ENCODE results near the gene MTHFS. TPM values are rescaled to one million over a fixed set of nuclear protein-coding genes. Genes with fewer than 3 reads are reported as not detected.
A peak's percentile ranks its signal among the peaks of the same experiment; 100 is the strongest.
"Not testable (repeated sequence)": the region's sequence is repeated elsewhere in the genome, so short reads cannot be mapped to it uniquely, and the experiment has no call there.

Gene MTHFS
- total RNA-seq, 1 experiment from 2014 or later, result 72.8 TPM

DNA sequence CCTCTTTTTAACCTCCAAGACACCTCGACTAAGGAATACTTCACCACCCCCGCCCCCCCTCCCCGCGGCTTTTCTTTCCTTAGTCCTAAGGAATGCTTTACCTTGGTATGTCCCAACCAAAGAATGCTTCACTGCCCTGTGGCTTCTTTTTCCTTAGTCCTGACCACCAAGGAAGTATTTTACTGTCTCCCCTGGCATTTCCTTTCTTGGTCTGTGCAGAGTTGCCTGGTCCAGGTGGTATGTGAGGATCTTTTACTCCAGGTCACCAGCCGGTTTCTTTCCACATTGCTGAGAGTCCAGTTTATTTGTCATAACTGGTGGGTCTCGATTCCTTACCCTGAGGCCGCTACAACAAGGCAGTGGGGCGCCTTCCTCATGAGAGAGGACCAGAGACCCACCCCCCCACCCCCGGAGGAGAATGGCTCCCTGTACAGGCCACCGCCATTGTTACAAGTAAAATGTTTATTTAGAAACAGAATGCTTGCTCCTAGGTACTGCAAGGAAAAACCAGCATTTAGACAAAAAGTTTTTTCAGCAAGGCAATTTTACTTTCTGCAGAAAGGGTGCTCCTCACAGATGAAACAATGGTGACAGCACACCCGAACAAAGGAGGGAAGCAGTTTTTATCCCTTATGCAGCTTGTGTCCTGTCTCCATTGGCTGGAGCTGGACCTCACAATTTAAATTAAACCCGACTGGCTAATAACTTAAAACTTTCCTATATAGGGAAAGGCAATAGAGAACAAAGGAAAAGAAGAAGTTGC lies 23.1 kb upstream of the MTHFS start:
- no peak overlapping the region for H3K4me3 ChIP-seq
- H3K36me3 ChIP-seq, result peaks cover 70% of the 10 kb centered on the region
- no peak for DNase-seq

GRCh38 chr15:79919090-79919748 lies 22.4 kb upstream of the MTHFS start:
- Histone ChIP-seq H3K27me3 (no peaks in the 10 kb centered on the region), H3K9me3 (peaks cover 54% of the 10 kb centered on the region), H3K36me3 (peaks cover 77% of the 10 kb centered on the region), H3K4me3 (no peak overlapping the region)
- DNase-seq, result no peak

More for the DNA sequence above, 23.1 kb upstream of the MTHFS start:
- no peaks in the 10 kb centered on the region for H3K27me3 ChIP-seq
- H3K9me3 ChIP-seq, result peaks cover 54% of the 10 kb centered on the region

GRCh38 chr15:79918278-79918677 lies 21.5 kb upstream of the MTHFS start:
- no peak overlapping the region for H3K4me3 ChIP-seq
- peaks cover 83% of the 10 kb centered on the region for H3K36me3 ChIP-seq
- H3K27me3 ChIP-seq, result no peaks in the 10 kb centered on the region
- DNase-seq, result no peak
- H3K9me3 ChIP-seq, result peaks cover 58% of the 10 kb centered on the region

DNA sequence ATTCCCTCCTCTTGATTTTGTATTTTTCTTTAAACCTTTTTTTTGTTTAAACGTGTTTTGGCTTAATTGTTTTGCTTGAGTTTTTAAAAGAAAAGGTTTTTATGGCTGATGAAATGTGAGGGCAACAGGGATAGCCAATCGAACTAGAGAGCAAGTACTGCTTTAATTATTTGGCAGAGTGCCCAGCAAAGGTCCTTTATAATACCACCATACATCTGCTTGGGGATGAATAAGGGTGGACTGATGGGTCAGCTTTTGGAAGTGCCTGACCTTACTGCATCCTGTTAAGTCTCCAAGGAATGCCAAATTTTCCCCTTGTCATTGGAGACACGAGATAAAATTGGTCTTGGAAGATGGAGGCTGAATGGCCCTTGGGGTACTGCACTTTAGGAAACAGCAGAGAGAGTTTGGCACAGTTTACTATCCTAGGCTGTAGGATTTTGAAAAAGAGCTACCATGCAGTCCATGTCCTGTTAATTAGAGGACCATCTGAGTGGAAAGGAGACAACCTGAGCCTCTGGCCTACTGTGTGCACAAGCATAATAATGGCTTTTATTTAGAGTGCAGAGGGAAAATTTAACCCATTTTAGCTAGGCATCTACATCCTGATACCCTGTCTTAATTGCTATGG lies 19.8 kb upstream of the MTHFS start:
- Histone ChIP-seq H3K27me3 (no peaks in the 10 kb centered on the region), H3K4me3 (no peak overlapping the region), H3K9me3 (peaks cover 57% of the 10 kb centered on the region), H3K36me3 (peaks cover 92% of the 10 kb centered on the region)
- no peak for DNase-seq

DNA sequence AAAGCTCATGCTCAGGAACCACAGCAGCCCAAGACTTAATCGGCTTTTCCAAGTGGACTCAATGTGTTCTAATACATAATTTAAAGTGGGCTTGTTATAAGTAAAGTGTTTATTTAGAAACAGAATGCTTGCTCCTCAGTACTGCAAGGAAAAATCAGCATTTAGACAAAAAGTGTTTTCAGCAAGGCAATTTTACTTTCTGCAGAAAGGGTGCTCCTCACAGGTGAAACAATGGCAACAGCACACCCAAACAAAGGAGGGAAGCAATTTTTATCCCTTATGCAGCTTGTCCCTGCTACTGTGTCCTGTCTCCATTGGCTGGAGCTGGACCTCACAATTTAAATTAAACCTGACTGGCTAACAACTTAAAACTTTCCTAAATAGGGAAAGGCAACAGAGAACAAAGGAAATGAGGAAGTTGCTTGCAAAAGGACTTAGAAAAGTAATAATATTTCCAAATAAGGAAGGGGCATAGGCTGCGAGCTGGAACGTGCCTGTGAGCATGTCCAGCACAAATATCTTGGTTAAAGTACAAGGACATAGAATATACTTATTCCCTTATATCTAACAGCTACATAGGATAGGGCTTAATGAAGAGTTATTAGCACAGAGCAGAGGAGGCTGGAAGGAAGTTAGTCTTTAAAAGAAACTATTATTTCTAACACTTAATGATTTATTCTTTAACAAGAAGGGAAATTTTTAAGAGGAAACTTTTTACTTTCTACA lies 19.1 kb upstream of the MTHFS start:
- peaks cover 52% of the 10 kb centered on the region for H3K9me3 ChIP-seq
- DNase-seq, H3K4me3 ChIP-seq, H3K27me3 ChIP-seq: not testable (repeated sequence)
- H3K36me3 ChIP-seq, result peaks cover 89% of the 10 kb centered on the region

DNA sequence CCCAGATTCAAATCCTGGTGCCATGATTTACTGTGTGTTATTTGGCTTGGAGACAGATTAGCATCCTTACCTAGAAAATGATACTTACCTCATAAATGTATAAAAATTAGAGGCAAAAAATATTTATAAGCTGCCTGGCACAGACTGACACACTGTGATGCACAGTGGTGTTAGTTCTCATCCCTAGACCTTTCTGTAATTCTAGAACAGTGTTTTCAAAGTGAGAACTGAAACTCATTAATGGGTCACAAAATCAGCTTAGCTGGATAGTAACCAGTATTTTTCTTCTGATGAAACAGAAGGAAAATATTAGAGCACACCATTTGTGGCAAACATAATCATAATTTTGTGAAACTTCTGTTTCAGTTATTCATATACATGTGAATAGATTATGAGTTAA lies 17.9 kb upstream of the MTHFS start:
- peaks cover 46% of the 10 kb centered on the region for H3K9me3 ChIP-seq
- no peaks in the 10 kb centered on the region for H3K27me3 ChIP-seq
- DNase-seq, result no peak
- peaks cover 90% of the 10 kb centered on the region for H3K36me3 ChIP-seq
- H3K4me3 ChIP-seq, result no peak overlapping the region

GRCh38 chr15:79909556-79910335 lies 12.9 kb upstream of the MTHFS start:
- H3K9me3 ChIP-seq, result peaks cover 13% of the 10 kb centered on the region; the same call in 1 of the 2 replicates

GRCh38 chr15:79904271-79904670 lies 7.5 kb upstream of the MTHFS start:
- H3K9me3 ChIP-seq, result no peaks in the 10 kb centered on the region
- DNase-seq, result no peak
- peaks cover 23% of the 10 kb centered on the region for H3K36me3 ChIP-seq
- no peak overlapping the region for H3K4me3 ChIP-seq
- no peaks in the 10 kb centered on the region for H3K27me3 ChIP-seq

More at GRCh38 chr15:79909556-79910335, 12.9 kb upstream of the MTHFS start:
- not testable (repeated sequence) for H3K4me3 ChIP-seq, H3K27me3 ChIP-seq, DNase-seq
- peaks cover 65% of the 10 kb centered on the region for H3K36me3 ChIP-seq

DNA sequence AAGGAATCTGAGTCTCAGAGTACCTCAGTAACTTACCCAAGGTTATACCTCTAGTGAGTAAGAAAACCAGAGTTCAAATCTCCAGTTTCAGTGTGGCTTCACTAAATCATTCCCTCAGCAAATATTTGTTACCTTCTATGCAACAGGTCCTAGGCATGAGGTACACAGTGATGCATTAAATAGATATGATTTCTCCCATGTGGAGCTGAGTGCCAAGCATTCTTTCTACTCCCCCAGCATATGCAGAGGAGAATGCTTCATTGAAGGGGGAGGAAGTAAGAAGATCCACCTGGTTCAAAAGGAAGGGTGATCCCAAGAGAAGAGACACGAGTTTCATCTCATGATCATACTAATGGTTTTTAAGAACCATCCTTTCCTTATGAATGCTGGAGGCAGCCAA lies 6.8 kb upstream of the MTHFS start:
- H3K4me3 ChIP-seq, result no peak overlapping the region
- no peak for DNase-seq
- no peaks in the 10 kb centered on the region for H3K27me3 ChIP-seq
- H3K9me3 ChIP-seq, result no peaks in the 10 kb centered on the region
- H3K36me3 ChIP-seq, result peaks cover 19% of the 10 kb centered on the region

DNA sequence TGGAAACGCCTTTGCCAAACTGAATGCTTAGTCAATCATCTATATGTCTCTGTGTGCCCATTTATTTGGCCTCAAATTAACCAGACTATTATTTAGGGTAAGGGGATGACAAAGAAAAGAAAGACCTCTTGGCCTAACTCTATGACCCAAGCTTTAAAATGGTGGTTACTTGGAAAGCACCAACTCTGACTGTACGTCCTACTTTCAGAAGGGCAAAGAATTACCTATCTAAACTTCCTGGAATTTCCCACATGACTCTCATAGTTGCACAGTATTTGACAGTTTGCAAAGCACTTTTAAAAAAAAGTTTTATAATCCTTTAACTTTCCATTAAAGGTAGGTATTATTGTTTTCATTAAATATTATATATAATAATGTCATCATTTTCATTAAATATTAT lies 6.3 kb upstream of the MTHFS start:
- Histone ChIP-seq H3K27me3 (no peaks in the 10 kb centered on the region), H3K4me3 (no peak overlapping the region), H3K9me3 (no peaks in the 10 kb centered on the region), H3K36me3 (peaks cover 19% of the 10 kb centered on the region)
- DNase-seq, result no peak

DNA sequence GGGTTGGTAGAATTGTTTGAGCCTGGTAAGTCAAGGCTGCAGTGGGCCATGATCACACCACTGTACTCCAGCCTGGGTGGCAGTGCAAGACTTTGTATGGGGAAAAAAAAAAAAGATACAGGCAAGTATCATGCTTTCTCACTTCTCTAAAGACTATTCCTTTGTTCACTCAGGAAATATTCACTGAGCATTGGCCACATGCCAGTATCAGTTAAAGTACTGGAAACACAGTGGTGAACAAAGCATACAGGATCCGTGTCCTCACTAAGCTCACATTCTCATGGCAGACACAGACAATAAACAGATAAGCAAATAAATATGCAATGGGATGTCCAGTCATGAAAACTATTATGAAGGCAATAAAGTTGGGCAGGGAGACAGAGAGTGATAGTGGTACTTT lies 5.1 kb upstream of the MTHFS start:
- Histone ChIP-seq H3K36me3 (peaks cover 11% of the 10 kb centered on the region), H3K4me3 (no peak overlapping the region), H3K27me3 (no peaks in the 10 kb centered on the region), H3K9me3 (no peaks in the 10 kb centered on the region)
- no peak for DNase-seq

GRCh38 chr15:79900818-79901378 lies 4.1 kb upstream of the MTHFS start:
- not testable (repeated sequence) for H3K27me3 ChIP-seq, H3K4me3 ChIP-seq, H3K36me3 ChIP-seq, DNase-seq, H3K9me3 ChIP-seq

DNA sequence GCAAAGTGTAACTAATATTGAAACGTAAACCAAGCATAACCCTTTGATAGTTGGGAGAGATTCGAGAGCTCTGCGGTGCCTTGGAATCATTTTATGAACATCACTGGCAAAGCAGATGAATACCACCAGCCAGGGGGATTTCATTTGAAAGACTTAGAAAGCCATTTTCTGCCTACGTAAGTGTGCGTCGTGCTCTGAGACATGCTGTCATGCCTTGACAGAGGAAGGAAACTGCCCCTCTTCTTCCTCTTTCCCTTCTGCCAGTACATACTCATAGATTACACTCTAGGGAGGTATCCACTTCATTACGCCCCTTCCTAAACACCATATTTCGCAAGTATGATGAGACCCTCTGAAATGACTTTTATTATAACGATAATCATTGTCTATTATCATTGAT lies 3.3 kb upstream of the MTHFS start:
- no peak for DNase-seq
- Histone ChIP-seq H3K9me3 (no peaks in the 10 kb centered on the region), H3K36me3 (peaks cover 3% of the 10 kb centered on the region; the same call in 1 of the 2 replicates), H3K27me3 (no peaks in the 10 kb centered on the region), H3K4me3 (no peak overlapping the region)

- DNase-seq, H3K4me3 ChIP-seq, H3K9me3 ChIP-seq, H3K27me3 ChIP-seq, H3K36me3 ChIP-seq: not testable (repeated sequence)
Measured at GRCh38 chr15:79898786-79899185, 2.0 kb upstream of the MTHFS start.

GRCh38 chr15:79898369-79898768 lies 1.6 kb upstream of the MTHFS start:
- DNase-seq, result no peak
- Histone ChIP-seq H3K36me3 (no peaks in the 10 kb centered on the region; the same call in 1 of the 2 replicates), H3K4me3 (no peak overlapping the region), H3K27me3 (no peaks in the 10 kb centered on the region), H3K9me3 (no peaks in the 10 kb centered on the region)

DNA sequence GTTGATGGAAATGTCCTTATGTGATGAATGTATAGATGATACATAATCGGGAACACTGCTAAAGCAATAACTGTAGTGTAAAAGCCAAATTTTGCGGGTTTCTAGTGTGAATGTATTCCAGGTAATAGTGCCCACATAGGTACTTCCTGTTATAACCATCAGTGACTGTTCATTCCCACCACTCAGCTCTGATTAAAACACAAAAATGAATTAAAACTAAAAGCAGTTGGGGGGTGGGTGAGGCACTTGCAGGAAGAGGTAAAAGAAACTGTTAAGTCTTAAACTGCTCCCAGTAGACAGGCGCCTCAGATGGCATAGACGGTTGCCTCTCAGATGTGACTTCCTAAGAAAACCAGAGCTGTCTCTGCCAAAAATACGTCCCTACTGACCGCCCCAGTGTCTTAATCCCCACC lies 893 bp upstream of the MTHFS start:
- Histone ChIP-seq H3K27me3 (no peaks in the 10 kb centered on the region), H3K36me3 (no peaks in the 10 kb centered on the region; the same call in 1 of the 2 replicates), H3K4me3 (peak overlapping the region; percentile 72), H3K9me3 (no peaks in the 10 kb centered on the region)
- no peak for DNase-seq
